HL-60 (cell line): ENCODE measurements around the gene PLXDC2.

ENCODE experiments used
- CTCF ChIP-seq: IDR thresholded peaks from one replicate; pipeline ENCODE4 v1.5.1; 2011; ENCODE audit warnings: low read length, control low read depth, inconsistent platforms; ENCODE audit not compliant: insufficient read depth
- GABPA ChIP-seq: IDR thresholded peaks from 2 replicates; pipeline ENCODE4 v1.6.1; 2012; ENCODE audit warnings: low read depth

- TF ChIP-seq CTCF = no peak
- no peak for TF ChIP-seq GABPA
Observed at GRCh38 chr10:20004087-20004523, 187.9 kb downstream of the PLXDC2 start.
